GM18909 (cell line): ENCODE results near the gene ANKRD18A.
"Not testable (repeated sequence)": the region's sequence is repeated elsewhere in the genome, so short reads cannot be mapped to it uniquely, and the experiment has no call there.

Source experiments
- ATAC-seq: cut with Tn5 transposase; IDR thresholded peaks from one replicate; pipeline ENCODE4 v1.9.1; 2021; ENCODE audit warnings: mild to moderate bottlenecking; ENCODE audit not compliant: unreplicated experiment, poor library complexity

ANKRD18A gene

DNA sequence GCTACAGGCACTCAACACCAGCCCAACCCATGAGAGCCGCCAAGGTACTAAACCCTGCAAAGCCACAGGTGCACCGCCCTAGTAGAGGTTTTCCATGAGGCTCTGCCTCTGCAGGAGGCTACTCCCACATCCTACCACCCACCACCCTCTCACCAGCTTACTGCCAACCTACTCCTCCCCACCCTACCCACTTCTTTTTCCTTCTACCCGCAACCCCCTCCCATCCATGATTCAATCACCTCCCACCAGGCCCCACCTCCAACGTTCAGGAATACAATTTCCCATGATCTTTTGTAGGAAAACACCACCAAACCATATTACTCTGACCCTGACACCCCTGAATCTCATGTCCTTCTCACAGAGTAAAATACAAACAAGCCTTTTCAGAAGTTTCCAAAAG, 67.4 kb downstream of the ANKRD18A start:
- ATAC-seq = not testable (repeated sequence)

DNA sequence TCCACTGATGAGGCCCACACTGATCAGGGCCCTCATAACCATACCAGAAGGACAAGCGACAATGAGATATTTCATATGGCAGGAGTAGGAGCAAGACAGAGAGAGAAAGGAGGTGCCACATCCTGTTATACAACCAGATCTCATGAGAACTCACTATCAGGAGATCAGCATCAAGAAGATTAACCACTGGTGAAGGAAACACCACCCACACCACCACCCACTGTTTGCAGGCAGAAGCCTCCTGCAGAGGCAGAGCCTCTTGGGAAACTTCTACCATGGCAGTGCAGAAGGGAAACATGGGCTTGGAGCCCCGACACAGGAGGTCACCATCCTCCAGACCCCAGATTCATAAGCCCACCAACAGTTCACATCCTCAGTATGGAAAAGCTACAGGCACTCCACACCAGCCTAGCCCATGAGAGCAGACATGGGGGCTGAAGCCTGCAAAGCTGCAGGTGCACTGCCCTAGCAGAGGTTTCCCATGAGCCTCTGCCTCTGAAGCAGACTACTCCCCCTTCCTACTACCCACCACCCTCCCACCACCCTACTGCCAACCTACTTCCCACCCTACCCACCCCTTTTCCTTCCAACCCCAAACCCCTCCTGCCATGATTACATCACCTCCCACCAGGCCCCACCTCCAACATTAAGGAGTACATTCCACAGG, 73.8 kb downstream of the ANKRD18A start:
- not testable (repeated sequence) for ATAC-seq

DNA sequence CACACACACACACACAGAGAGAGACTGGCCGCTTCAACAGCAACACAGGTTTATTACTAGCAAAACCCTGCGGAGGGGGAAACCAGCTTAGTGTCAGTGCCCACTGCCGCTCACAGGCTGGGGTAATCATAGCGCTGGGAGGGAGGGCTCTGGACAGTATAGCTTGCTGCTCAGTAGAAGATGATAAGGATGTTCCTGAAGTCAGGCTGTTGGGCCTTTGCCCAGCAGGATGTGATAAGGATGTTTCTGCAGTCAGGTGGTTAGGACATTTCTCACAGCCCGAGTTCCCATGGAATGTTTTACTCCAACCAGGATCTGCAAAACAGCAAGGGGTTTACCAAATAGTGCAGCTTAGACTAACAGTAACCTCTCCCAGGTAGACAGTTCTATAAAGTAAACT, 79.9 kb downstream of the ANKRD18A start:
- not testable (repeated sequence) for ATAC-seq

- no peak for ATAC-seq
These were observed 91.1 kb downstream of the ANKRD18A start for GRCh38 chr9:38529317-38529716.

GRCh38 chr9:38527503-38527902, 92.9 kb downstream of the ANKRD18A start:
- no peak for ATAC-seq

- ATAC-seq = no peak
These were observed 93.8 kb downstream of the ANKRD18A start for GRCh38 chr9:38526591-38526990.

- no peak for ATAC-seq
These were observed 97.3 kb downstream of the ANKRD18A start for GRCh38 chr9:38523121-38523520.

- ATAC-seq = no peak
These were observed 98.6 kb downstream of the ANKRD18A start for GRCh38 chr9:38521762-38522161.
